NCI-H1436 treated with DMSO at 0.1 percent for 48 hours (cell line): ENCODE results near the gene PCBD2.
"Not testable (repeated sequence)": the region's sequence is repeated elsewhere in the genome, so short reads cannot be mapped to it uniquely, and the experiment has no call there.

ENCODE experiments used
- DNase-seq: peaks from one replicate; lab custom pipeline; 2025; lab: John Stamatoyannopoulos, UW

PCBD2 gene

DNA sequence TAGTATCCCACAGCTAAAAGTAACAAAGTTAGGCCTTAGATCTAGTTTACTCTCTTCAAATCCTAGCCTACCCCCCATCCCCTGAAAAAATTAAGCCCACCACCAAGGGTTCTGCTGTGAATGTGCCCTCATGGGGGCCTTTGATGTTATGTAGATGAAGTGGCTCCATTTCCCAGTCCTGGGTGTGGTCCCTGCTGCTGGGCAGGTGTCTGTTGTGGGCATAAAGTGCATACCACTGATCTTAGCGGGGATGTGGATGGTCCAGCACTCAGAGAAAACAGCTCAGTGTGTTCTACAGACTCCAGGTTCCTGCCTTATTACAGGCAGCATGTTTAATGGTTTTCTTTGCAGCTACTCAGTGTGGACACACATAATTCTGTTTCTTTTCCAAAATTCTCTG, 1.9 kb downstream of the PCBD2 start:
- DNase-seq, result no peak

DNA sequence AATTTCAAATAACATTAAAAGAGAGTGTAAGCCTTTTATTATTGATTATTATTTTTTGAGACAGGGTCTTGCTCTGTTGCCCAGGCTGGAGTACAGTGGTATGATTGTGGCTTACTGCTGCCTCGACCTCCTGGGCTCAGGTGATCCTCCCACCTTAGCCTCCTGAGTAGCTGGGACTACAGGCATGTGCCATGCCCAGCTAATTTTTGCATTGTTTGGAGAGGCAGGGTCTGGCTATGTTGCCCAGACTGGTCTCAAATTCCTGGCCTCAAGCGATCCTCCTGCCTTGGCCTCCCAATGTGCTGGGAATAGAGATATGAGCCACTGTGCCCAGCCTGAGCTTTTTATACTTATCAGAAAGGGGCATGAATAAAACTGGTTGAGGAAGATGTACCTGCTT, 5.8 kb downstream of the PCBD2 start:
- DNase-seq, result not testable (repeated sequence)

DNA sequence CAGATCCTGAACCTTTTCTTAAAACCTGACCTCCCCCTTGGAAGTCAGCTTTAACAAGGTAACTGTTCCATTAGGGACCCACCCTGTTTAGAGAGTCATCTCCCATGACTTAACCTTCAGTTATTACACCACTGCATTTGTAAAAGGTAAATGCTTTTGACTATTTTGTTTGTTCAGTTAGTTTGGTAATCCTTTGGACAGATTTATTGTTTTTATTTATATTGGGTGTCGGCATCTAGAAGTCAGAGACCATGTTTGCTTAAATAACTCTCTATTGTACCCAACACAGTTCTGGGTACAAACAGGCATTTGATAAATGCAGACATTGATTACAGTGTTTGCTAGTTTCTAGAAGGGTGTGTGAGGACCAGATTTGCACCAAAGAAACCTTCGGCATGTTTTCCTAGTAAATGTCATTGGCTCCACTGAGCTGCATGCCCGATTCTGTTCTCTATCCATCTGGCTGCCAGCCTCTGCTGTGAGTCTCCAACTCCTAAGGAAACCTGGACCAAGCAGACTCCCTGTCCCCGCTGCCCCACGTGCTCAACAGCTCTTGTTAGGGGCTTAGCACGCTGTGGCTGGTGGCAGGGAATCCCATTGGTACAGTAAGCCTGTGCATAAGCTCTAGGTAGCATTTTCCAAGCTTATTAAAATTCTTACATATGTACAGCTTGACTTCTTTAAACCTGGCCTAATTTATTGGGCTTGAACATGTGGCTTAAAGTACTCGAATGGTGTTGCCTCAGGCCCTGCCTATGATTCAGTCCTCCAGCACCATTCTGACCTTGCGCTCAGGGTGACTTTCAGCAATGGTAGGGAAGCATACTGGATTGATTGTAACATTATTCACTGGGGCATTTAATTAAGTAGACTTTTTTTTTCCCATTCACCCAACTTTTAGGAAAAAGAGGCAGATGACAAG, 6.6 kb downstream of the PCBD2 start:
- DNase-seq, result no peak

DNA sequence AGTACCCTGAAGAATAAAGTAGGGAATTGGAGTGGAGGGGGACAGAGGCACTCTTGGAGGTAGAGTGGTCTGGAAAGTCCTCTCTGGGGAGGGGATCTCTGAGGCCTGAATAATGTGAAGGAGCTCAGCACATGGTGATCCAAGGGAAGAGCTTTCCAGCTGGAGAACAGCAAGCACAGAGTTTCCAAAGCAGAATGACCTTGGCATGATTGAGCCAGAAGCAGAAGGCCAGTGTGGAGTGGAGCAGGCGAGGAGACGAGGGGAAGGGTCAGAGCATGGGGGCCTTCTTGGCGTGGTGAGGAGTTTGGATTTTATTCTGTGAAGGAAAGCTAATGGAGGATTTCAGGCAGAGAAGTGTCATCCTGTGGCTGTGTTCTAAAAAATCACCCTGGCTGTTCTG, 8.3 kb downstream of the PCBD2 start:
- DNase-seq, result no peak

DNA sequence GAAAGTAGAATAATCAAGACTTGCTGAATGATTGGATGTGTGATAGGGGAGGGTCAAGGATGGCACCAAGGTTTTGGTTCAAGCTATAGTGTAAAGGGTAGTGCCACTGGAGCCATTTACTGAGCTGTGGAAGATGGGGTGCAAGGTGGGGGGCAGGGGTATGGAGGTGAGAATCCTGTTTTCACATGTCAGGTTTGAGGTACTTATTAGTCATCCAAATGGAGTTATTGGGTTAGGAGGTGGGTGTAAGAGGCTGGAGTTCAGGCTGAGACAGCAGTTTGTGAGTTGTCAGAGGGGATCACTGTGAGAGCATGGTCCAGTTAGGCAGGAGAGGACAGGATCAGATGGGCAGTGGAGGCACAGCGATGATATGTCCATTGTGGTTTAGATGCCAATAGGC, 8.9 kb downstream of the PCBD2 start:
- no peak for DNase-seq

DNA sequence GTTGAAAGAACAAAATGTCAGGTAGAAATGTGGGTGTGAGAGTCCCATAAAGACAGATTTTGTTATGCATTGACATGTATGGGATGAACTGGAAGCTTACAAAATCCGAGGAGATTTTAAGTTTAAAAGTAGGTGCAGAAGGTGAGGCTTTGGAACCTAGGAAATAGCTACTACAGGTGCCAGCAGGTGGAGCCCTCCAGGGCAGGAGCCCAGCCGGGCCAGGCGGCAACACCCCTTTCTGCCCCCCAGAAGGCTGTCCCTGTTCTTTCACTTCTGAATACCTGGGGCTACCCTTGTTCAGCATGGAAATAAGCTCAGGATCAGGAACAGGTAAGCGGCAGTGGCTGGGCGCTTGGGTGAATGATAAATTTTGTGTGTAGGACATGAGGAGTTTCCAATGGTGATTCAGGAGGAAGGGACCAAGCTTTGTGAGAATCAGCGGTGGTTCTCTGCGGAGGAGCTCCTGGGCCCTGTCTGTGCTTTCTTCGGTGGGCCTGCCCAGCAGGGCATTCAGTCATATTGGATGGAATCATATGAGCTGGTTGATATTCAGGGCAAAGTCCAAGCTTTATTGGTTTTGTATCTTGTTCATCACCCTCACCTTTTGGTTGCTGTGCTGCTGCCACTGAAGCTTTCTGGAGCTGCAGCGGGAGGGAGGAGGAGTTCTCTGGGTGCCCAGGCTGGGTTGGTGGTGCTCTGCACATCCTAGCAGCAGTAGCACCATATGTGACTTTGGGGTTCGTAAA, 12.3 kb downstream of the PCBD2 start:
- DNase-seq, result no peak

DNA sequence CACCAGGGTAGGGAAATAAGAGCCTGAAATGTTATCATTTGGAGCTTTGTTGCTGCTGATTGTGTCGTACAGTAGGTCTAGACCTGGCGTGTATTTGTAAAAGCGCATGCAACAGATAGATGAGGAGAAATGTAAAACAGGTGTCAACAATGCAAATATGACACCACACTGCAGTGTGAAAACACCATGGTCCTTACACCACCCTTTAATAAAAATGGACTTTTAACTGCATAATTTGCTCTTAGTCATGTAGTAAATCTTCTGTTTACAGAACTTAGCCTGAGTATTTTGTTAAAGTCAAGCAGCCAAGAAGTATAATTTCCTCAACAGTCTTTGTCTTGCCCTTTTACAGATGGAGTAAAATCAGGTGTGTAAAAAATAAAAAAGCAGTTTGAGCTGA, 13.9 kb downstream of the PCBD2 start:
- DNase-seq, result no peak

DNA sequence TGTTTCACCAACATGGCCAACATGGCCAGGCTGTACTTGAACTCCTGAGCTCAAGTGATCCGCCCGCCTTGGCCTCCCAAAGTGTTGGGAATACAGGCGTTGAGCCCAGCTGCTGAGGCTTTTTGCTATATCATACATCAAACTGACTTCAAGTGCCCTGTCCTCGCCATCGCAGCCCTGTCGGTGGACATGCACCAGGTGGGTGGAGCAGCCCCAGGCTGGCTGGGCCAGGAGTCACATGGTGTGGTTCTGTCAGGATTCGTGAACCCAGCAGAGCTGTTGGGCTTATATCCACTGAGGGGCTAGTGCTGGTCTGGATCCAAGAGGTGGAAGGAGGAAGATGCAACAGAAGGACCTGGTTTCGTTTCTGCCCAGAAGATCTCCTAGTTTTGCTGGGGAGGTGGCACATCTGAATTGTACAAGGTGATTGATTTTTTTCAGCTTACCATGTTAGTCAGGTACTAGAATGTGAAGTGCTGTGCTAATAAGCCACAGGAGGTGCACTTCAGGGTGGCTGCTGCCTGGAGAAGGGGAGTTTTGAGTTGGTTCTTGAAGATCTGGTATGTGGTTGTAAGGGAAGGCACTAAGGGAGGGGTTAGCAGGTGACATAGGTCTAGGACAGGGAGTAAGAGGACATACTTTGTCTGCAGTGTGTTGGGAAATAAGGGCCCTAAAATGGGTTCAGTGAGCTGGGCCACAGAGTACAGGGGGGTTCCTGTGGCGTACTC, 16.1 kb downstream of the PCBD2 start:
- no peak for DNase-seq

DNA sequence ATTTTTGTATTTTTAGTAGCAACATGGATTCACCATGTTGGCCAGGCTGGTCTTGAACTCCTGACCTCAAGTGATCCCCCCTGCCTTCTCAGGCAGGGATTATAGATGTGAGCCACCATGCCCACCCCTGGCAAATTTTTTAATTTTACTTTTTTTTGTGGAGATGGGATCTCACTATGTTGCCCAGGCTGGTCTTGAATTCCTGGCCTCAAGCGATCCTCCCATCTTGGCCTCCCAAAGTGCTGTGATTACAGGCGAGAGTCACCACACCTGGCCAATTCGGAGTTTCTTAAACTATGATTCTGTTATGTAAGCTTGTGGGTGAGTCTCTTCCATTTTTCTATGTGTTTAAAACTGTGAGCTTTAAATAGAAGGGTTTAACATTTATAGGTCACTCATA, 27.6 kb downstream of the PCBD2 start:
- no peak for DNase-seq

DNA sequence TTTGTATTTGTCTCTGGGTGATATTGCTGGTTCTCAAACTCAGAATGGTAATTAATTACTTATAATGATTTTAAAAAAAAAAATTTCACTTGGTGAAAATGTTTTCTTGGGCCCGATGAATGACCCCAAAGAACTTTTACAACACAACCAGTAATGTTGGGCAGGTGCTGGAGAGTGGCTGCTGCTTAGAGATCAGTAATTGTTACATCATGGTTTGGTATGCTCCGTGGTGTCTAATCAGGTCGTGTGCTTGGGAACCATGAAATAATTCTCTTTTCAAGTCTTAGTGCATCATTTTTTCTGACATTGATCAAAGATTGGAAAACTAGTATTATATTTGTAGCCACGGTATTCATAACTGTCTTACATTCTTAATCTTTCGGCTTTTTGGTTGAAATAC, 29.3 kb downstream of the PCBD2 start:
- DNase-seq, result no peak

DNA sequence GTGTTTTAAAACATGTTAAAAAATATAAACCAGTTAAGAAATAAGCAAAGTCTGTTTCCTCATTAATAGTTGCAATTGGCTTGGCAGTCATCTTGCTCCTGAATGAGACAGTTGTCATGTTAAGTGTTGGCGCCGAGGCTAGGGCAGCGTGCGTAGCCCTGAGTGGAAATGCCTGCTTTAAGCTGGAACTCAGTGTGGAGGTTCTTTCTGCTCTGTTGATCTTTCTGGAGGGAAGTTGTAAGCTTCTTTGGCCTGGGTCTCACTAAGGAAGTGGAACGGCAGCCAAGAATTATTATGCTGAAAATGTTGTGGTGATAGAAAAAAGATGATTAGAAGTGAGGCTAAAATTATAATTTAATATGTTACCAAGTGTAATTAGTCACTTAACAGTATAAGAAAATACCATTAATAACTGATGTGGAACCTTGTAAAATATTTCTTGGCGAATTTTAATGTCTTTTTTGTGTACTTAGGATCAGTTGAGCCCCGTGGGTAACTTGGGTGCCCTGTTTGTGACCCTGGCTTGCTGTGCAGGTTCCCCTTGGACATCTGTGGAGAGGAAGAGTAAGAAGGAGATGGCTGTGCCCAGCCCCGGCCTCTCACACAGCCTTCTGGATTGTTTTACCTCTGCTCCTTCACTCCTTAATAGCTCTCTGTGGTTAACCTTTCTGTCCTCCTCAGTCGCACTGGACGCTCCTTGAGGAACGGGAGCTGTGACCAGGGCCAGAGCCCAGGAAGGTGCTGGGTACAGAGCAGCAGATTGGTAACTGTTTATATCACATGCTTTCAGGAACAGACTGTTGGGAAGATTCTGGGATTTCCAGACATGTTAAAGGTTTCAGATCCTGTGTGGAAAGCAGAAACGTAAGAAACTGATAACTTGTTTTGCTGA, 31.0 kb downstream of the PCBD2 start:
- DNase-seq, result no peak

DNA sequence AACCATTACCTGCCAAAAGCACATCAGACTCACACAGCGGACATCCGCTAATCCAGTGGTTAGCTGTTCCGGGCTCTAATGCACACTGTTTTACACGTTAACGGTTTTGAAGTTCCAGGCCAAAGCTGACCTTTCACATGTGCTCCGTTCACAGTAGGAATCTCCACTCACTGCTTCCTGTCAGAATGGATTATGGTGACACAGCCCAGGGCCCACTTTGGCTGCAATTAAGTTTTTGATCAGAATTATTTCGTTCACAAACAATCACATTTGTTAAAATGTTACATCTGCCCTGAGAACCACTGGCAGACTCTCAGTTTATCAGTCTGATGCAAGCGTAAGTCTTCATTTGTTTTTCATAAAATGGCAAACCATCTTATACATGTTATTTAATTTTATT, 32.6 kb downstream of the PCBD2 start:
- no peak for DNase-seq

DNA sequence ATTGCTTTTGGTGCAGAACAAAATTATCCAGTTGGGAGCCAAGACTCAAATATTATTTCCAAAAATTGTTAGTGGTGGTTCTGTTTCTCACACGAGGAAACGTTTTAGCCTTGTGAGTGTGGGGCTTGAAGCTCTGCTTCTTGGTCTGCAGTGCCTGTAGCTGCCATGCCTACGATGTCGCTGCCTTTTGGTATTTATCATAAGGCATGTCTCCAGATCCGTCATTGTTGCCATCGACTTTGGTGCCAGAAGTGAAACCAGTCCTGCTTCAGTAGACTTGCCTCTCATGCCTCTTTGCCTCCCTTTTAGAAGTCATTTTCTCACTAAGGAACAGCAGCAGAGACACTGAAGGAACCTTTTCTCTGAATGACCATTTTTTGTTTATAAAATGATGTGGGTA, 33.1 kb downstream of the PCBD2 start:
- no peak for DNase-seq

DNA sequence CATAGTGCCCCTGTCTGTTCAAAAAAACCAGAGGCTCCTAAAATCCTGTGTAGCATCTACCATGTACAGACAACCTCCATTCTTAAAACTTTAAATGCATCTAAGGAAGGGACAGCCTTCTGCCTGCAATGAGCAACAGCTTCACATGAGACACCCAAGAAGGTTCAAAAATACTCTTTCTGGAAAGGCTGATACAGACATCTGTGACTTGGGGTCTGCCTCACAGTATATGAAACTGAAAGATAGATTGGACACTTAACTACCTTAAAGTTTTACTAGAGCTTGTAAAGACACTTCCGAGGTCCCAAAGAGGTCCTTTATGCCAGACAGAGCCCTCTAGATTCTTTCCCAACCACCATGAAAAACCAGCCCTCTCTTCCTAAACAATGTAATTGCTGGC, 34.6 kb downstream of the PCBD2 start:
- no peak for DNase-seq

DNA sequence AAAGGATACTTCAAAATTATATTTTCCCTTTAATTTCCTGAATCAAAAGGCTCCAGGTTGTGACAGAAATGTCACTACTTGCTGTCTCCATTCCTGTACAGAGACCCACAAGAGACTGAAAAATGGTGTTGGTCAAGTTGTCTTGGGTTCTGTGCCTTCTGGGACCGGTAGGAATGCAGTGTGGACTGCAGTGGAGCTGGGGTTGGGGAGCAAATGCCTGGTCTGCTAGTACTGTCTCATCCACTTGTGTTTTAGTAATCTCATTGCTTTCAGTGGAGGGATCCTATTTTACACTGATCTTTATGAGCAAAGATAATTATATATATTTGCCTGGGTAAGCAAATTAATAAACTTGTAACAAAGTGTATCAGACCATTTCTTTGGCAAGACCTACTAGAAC, 38.6 kb downstream of the PCBD2 start:
- DNase-seq, result no peak

DNA sequence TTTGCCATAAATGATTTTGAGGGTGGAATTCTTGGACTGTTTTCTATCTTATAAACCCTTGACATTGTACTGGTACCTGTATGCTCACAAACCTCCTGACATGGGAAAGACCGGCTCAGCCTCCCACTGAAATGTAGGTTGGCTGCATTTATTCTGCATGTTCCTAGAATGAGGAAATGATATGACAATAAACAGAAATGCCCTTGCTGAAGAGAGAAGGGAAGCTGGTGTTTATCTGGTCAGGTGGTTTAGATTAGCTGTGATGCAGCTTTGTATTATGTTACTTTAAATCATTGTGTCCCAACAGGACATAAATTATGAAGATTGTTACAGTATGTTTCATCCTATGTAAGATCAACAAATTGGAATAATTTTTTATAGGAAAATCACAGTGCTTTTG, 39.7 kb downstream of the PCBD2 start:
- no peak for DNase-seq

DNA sequence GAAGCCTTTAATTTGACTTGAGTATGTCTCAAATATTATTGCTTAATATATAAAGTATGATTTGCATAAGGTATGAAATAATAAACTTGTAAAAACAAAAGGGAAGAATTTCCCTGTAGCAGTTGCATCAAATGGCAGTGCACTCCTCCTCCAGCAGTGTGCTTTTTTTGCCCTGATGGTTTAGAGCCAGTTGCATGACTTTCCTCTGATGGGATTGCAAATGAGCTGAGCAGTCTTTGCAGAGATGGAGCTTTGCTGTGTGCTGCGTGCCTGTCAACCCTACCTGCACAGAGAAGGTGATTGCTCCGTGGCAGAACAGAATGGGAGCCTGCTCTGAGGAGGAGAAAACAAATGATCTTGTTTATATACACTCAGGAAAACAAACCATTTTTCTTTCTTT, 40.1 kb downstream of the PCBD2 start:
- DNase-seq, result no peak

DNA sequence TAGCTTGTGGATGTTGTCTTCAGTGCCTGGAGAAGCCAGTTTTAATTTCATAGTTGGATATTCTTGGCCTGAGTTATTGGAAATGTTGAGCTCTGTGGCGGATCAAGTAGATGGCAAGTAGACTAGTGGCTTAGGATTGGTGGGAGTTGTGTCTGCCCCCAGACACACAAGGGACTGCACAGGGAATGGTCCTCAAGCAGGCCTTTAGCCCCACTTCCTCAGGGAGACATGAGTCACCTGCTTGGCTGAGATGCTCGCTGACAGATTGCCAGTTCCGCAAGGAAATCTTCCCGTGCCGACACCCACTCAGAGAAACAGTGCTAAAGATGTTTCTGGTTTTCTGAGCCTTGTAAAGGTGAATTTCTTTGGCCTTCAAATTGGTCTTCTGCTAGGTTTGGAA, 44.0 kb downstream of the PCBD2 start:
- DNase-seq, result no peak

DNA sequence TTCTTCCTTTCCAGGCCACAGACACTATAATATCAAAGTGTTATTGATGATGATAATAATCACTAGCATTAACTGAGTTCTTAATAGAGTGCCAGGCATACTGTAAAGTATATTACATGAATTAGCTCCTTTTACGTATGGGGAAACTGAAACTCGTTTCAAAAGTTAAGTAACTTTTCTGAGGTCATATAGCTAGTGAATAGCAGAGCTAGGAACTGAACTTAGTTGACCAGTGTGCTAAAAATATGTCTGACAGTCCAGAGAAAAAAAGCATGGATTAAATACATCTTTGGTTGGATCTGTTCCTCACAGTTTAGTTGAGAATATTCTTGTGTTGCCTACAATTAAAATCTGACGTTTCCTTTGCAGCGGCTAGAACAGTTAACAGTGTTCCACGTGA, 44.4 kb downstream of the PCBD2 start:
- DNase-seq, result no peak

DNA sequence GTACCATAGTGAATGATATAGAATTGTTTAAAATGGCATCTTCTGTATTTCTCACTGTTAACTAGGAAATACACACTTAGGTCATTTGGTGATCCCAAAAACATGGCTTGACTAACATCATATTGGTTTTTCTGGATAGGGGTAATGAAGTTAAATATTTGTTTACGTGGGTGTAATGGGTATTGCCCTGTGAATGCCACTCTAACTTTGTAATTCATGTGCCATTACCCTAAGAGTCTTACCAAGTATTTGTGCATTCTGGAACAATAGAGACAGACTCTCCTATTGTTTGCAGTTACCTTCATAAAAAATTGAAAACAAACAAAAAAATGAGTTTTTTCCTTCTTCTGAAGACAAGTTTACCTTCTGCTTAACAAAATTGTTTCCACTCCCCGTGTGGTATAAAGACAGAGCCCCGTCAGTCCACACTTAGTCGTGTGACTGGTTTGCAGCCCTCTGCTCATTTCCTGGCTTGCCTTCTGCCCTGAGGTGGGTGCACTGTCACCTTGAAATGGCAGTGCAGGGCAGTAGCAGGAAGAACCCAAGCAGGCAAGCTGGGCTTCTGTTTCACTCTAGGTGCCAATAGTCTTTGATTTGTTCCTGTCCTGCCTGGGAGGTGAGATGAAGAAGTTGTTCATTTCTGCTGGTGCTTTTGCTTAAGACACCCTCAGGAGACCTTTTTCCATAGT, 53.1 kb downstream of the PCBD2 start:
- DNase-seq, result no peak

DNA sequence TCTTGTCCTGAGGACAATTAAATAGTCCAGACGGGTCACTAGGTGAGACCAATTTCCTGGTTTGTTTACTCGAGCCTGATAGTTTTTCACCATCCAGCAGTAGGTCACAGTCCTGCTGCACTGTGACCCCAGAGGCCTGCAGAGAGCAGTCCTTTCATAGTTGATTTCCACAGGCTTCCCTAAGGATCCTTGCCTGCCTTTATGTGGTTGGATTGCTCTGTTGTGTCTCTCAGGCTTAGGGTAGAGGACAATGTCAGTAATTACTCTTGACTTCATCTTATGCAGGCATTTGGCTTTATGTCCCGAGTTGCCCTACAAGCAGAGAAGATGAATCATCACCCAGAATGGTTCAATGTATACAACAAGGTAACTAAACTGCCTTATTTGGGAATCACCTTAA, 53.8 kb downstream of the PCBD2 start:
- no peak for DNase-seq
